HCT116 (cell line): ENCODE data around the gene EYA4. TPM values are rescaled to one million over a fixed set of nuclear protein-coding genes. Genes with fewer than 3 reads are reported as not detected.

Experiments
- ATAC-seq: fragments of 200-7000 bp; cut with Tn5 transposase; 2 replicates; pipeline ENCODE4 v1.9.1; 2020; ENCODE audit warnings: mild to moderate bottlenecking, moderate library complexity
- BruUV-seq: library from RNA; stranded (reverse); fragments of 400-500 nt; replicated peaks from 2 replicates; lab custom pipeline; 2021; lab: Mats Ljungman, UMichigan
- CTCF ChIA-PET: fragments of 300-600 bp; sonication (Branson Sonifier 250); formaldehyde crosslinking; loops from one replicate; lab custom pipeline; 2021; ENCODE audit warnings: antibody characterized with exemption; lab: Charles Lee
- POLR2A ChIA-PET: fragments of 300-600, 350-600 bp; sonication (Branson Sonifier 250); formaldehyde crosslinking; loops from one replicate; lab custom pipeline; 2021; ENCODE audit warnings: antibody characterized with exemption; lab: Charles Lee
- RAD21 ChIA-PET, 2 experiments: fragments of 300-600 bp; sonication (Branson Sonifier 250); formaldehyde crosslinking; loops; one replicate each; lab custom pipeline; 2023; ENCODE audit warnings: low total read pairs in 2 of 2; ENCODE audit not compliant: uncharacterized antibody in 2 of 2, unreplicated experiment in 2 of 2, low non-redundant PET in 1 of 2; lab: Charles Lee
- DNase-seq: peaks from one replicate; pipeline ENCODE4 v3.0.0-alpha.2; 2010; ENCODE audit warnings: low read depth, low spot score
- H2AFZ ChIP-seq: fragments of 200-600 bp; shearing (Covaris generic), sonication (generic); 2 replicates; pipeline ENCODE4 v1.6.1; 2017; ENCODE audit warnings: low read depth, mixed run types, mixed read lengths, antibody characterized with exemption, low read length; ENCODE audit not compliant: poor library complexity, severe bottlenecking
- H3K27ac ChIP-seq: 2 replicates; pipeline ENCODE4 v1.5.1; 2012; ENCODE audit warnings: low read depth, low read length
- H3K27me3 ChIP-seq: fragments of 200-600 bp; sonication (generic); 2 replicates; pipeline ENCODE4 v1.6.1; 2016; ENCODE audit warnings: mixed run types, low read length, mixed read lengths; ENCODE audit not compliant: insufficient read depth
- H3K36me3 ChIP-seq, 2 experiments: fragments of 200-500 bp in 1 of 2; fragments of 200-600 bp in 1 of 2; sonication (Bioruptor generic) in 1 of 2; sonication (generic) in 1 of 2; 2 replicates each; pipeline versions ENCODE4 v1.5.1 to v1.6.1; 2014 to 2016; ENCODE audit warnings: low read length in 2 of 2, inconsistent platforms in 1 of 2, mixed read lengths in 1 of 2, mixed run types in 1 of 2; ENCODE audit not compliant: insufficient read depth in 2 of 2, control insufficient read depth in 1 of 2
- H3K4me1 ChIP-seq, 2 experiments: fragments of 200-600 bp in 1 of 2; sonication (generic) in 1 of 2; 2 replicates each; pipeline versions ENCODE4 v1.5.1 to v1.6.1; 2012 to 2017; ENCODE audit warnings: low read length in 2 of 2, inconsistent platforms in 1 of 2, mild to moderate bottlenecking in 1 of 2, mixed read lengths in 1 of 2, mixed run types in 1 of 2, moderate library complexity in 1 of 2; ENCODE audit not compliant: insufficient read depth in 2 of 2, control insufficient read depth in 1 of 2
- H3K4me2 ChIP-seq: fragments of 200-600 bp; sonication (generic); 2 replicates; pipeline ENCODE4 v1.6.1; 2017; ENCODE audit warnings: mixed run types, low read length, mixed read lengths
- H3K4me3 ChIP-seq, 2 experiments: fragments of 200-600 bp in 1 of 2; sonication (generic) in 1 of 2; replicated peaks in 1 of 2; 2 replicates each; pipeline ENCODE4 v1.5.1; 2011 to 2016; ENCODE audit warnings: low read length in 2 of 2, control low read depth in 1 of 2, low read depth in 1 of 2, mild to moderate bottlenecking in 1 of 2, mixed read lengths in 1 of 2, mixed run types in 1 of 2
- H3K79me2 ChIP-seq: fragments of 200-600 bp; sonication (generic); 2 replicates; pipeline ENCODE4 v1.6.1; 2017; ENCODE audit warnings: mild to moderate bottlenecking, mixed run types, low read length, moderate library complexity, mixed read lengths; ENCODE audit not compliant: insufficient read depth
- H3K9ac ChIP-seq: fragments of 200-600 bp; sonication (generic); 2 replicates; pipeline ENCODE4 v1.6.1; 2016; ENCODE audit warnings: low read length, mixed read lengths
- H3K9me2 ChIP-seq: fragments of 200-600 bp; sonication (generic), shearing (Covaris generic); 2 replicates; pipeline ENCODE4 v1.6.1; 2017; ENCODE audit warnings: mixed run types, mild to moderate bottlenecking, moderate library complexity; ENCODE audit not compliant: insufficient read depth
- H3K9me3 ChIP-seq, 2 experiments: fragments of 200-500 bp in 1 of 2; fragments of 200-600 bp in 1 of 2; sonication (Bioruptor generic) in 1 of 2; sonication (generic) in 1 of 2; 2 replicates each; pipeline ENCODE4 v1.6.1; 2014 to 2017; ENCODE audit warnings: low read length in 2 of 2, mixed read lengths in 2 of 2, inconsistent platforms in 1 of 2, low read depth in 1 of 2, mild to moderate bottlenecking in 1 of 2, mixed run types in 1 of 2, moderate library complexity in 1 of 2; ENCODE audit not compliant: control insufficient read depth in 1 of 2, insufficient read depth in 1 of 2
- H4K20me1 ChIP-seq: fragments of 200-600 bp; sonication (generic), shearing (Covaris generic); 2 replicates; pipeline ENCODE4 v1.6.1; 2017; ENCODE audit warnings: mixed run types, mild to moderate bottlenecking, moderate library complexity; ENCODE audit not compliant: insufficient read depth
- ATF3 ChIP-seq: IDR thresholded peaks from 2 replicates; pipeline ENCODE4 v1.6.1; 2012
- CEBPB ChIP-seq: IDR thresholded peaks from 2 replicates; pipeline ENCODE4 v1.6.1; 2012; ENCODE audit warnings: low read depth
- CTCF ChIP-seq, 3 experiments: fragments of 200-600 bp in 1 of 3; sonication (generic) in 1 of 3; IDR thresholded peaks in 2 of 3; conservative IDR thresholded peaks in 1 of 3; 2 replicates each; pipeline ENCODE4 v1.5.1; 2012 to 2017; ENCODE audit warnings: low read depth in 2 of 3, low read length in 2 of 3, antibody characterized with exemption in 1 of 3, borderline replicate concordance in 1 of 3, control low read depth in 1 of 3, mild to moderate bottlenecking in 1 of 3, mixed read lengths in 1 of 3, mixed run types in 1 of 3, moderate library complexity in 1 of 3; ENCODE audit not compliant: insufficient read depth in 1 of 3
- EGR1 ChIP-seq: IDR thresholded peaks from 2 replicates; pipeline ENCODE4 v1.6.1; 2012; ENCODE audit warnings: low read depth
- ELF1 ChIP-seq: IDR thresholded peaks from 2 replicates; pipeline ENCODE4 v1.6.1; 2012; ENCODE audit warnings: low read depth, borderline replicate concordance
- EZH2 ChIP-seq: fragments of 200-600 bp; sonication (generic); IDR thresholded peaks from 2 replicates; pipeline ENCODE4 v1.6.1; 2017; ENCODE audit warnings: antibody characterized with exemption, mixed run types
- EZH2phosphoT487 ChIP-seq: fragments of 200-600 bp; IDR thresholded peaks from 2 replicates; pipeline ENCODE4 v1.6.1; 2018; ENCODE audit warnings: antibody characterized with exemption, borderline replicate concordance
- JUND ChIP-seq: IDR thresholded peaks from 2 replicates; pipeline ENCODE4 v1.6.1; 2012
- MAX ChIP-seq: IDR thresholded peaks from 2 replicates; pipeline ENCODE4 v1.6.1; 2012
- RAD21 ChIP-seq: IDR thresholded peaks from 2 replicates; pipeline ENCODE4 v1.6.1; 2012; ENCODE audit warnings: low read depth, mild to moderate bottlenecking
- SRF ChIP-seq: IDR thresholded peaks from 2 replicates; pipeline ENCODE4 v1.6.1; 2012; ENCODE audit warnings: low read depth
- ZFX ChIP-seq: fragments of 450-650 bp; IDR thresholded peaks from 2 replicates; pipeline ENCODE4 v1.6.1; 2017
- ZNF274 ChIP-seq: fragments of 200-500 bp; sonication (Bioruptor generic); IDR thresholded peaks from 2 replicates; pipeline ENCODE4 v1.6.1; 2014; ENCODE audit warnings: mild to moderate bottlenecking, low read depth, low read length, inconsistent platforms
- intact Hi-C: fragments of 100-400 bp; cut with micrococcal nuclease; formaldehyde crosslinking; loops from 2 replicates; pipeline ENCODE4 v1.10.0; 2022
- total RNA-seq: library from RNA; stranded (reverse); gene quantifications from one replicate; pipeline ENCODE4 v1.2.1, GENCODE V29; 2021; ENCODE audit not compliant: unreplicated experiment

Gene EYA4
- total RNA-seq, 1 experiment from 2014 or later, result not detected

- Histone ChIP-seq H3K9me3 (no peaks in the 10 kb centered on the region), H3K9ac (no peak overlapping the region), H3K4me3 (no peak overlapping the region), H3K9me2 (no peaks in the 10 kb centered on the region), H3K79me2 (no peaks in the 10 kb centered on the region), H3K4me1 (no peaks in the 10 kb centered on the region), H2AFZ (no peak overlapping the region), H3K27me3 (0 out of 2 replicates have a peak, but pooled peaks cover 5% of the 10 kb centered on the region), H3K4me2 (no peak overlapping the region), H3K27ac (no peak overlapping the region), H3K36me3 (no peaks in the 10 kb centered on the region), H4K20me1 (no peaks in the 10 kb centered on the region)
- DNase-seq (no peak), ATAC-seq (no peak)
- intact Hi-C loops, result no loop called here
- RAD21 ChIA-PET, result no interaction called here
- POLR2A ChIA-PET, result no interaction called here
- CTCF ChIA-PET, result no interaction called here
- no TSS peak for BruUV-seq
- no peak for TF ChIP-seq EGR1
- no peak for TF ChIP-seq ELF1
- TF ChIP-seq RAD21, result no peak
- no peak for TF ChIP-seq ATF3
- TF ChIP-seq SRF, result no peak
- TF ChIP-seq EZH2, result no peak
- no peak for TF ChIP-seq ZNF274
- no peak for TF ChIP-seq MAX
Measured at GRCh38 chr6:133460101-133460500, 218.9 kb downstream of the EYA4 start.

GRCh38 chr6:133463790-133464189 lies 222.6 kb downstream of the EYA4 start:
- H3K36me3 ChIP-seq, result no peaks in the 10 kb centered on the region
- no TSS peak for BruUV-seq
- TF ChIP-seq CEBPB, result no peak
- no peak for TF ChIP-seq ATF3
- TF ChIP-seq ELF1, result no peak
- TF ChIP-seq CTCF (IDR thresholded peaks at IDR 0.05 in 2 of 3, conservative IDR thresholded peaks at IDR 0.05 in 1 of 3; ENCODE audit: borderline replicate concordance in 1 of 3, insufficient read depth in 1 of 3, low read depth in 2 of 3, low read length in 2 of 3), result no peak
- TF ChIP-seq JUND, result no peak
- no peak for TF ChIP-seq SRF
- no peak for TF ChIP-seq ZFX
- TF ChIP-seq ZNF274, result no peak
- TF ChIP-seq EZH2phosphoT487, result no peak
- ATAC-seq (no peak), DNase-seq (no peak)
- ChIA-PET RAD21 (no interaction called here), POLR2A (no interaction called here), CTCF (no interaction called here)
- no peaks in the 10 kb centered on the region for H3K4me1 ChIP-seq
- no peaks in the 10 kb centered on the region for H4K20me1 ChIP-seq
- H3K9me3 ChIP-seq, result no peaks in the 10 kb centered on the region
- H3K27ac ChIP-seq, result no peak overlapping the region
- H3K79me2 ChIP-seq, result no peaks in the 10 kb centered on the region
- no peak overlapping the region for H3K4me2 ChIP-seq
- no peaks in the 10 kb centered on the region for H3K9me2 ChIP-seq
- intact Hi-C loops, result no loop called here
- no peak overlapping the region for H3K4me3 ChIP-seq
- 0 out of 2 replicates have a peak, but pooled peaks cover 5% of the 10 kb centered on the region for H3K27me3 ChIP-seq
- no peak overlapping the region for H3K9ac ChIP-seq
- no peak overlapping the region for H2AFZ ChIP-seq
